SK-N-SH treated with all-trans-retinoic acid at 6 μM for 48 hours (cell line): ENCODE measurements around the gene DHRS7B.

Experiments used
- ARNTL ChIP-seq: fragments of 450-650 bp; formaldehyde crosslinking; IDR thresholded peaks from 2 replicates; pipeline ENCODE4 v1.5.0; 2020; ENCODE audit warnings: low read depth, mild to moderate bottlenecking, moderate library complexity, borderline replicate concordance
- ESRRG ChIP-seq: fragments of 250-450 bp; sonication (Bioruptor Pico); IDR thresholded peaks from 2 replicates; pipeline ENCODE4 v1.6.1; 2021; ENCODE audit warnings: mild to moderate bottlenecking
- ISL1 ChIP-seq: fragments of 250-450 bp; sonication (Bioruptor Pico); IDR thresholded peaks from 2 replicates; pipeline ENCODE4 v2.1.2; 2022; ENCODE audit warnings: mild to moderate bottlenecking, moderate library complexity
- RARB ChIP-seq: fragments of 250-450 bp; sonication (Bioruptor Pico); IDR thresholded peaks from 2 replicates; pipeline ENCODE4 v1.8.0; 2021; ENCODE audit warnings: mild to moderate bottlenecking, moderate library complexity
- TCF4 ChIP-seq: fragments of 250-450 bp; sonication (Bioruptor Pico); IDR thresholded peaks from 2 replicates; pipeline ENCODE4 v1.8.0; 2021; ENCODE audit warnings: mild to moderate bottlenecking, moderate library complexity, borderline replicate concordance
- TOX ChIP-seq: fragments of 250-450 bp; sonication (Bioruptor Pico); IDR thresholded peaks from 2 replicates; pipeline ENCODE4 v1.8.0; 2021; ENCODE audit warnings: mild to moderate bottlenecking, moderate library complexity, borderline replicate concordance
- ZFP3 ChIP-seq: fragments of 250-450 bp; sonication (Bioruptor Pico); IDR thresholded peaks from 2 replicates; pipeline ENCODE4 v1.5.0; 2020; ENCODE audit warnings: mild to moderate bottlenecking, moderate library complexity
- ZNF565 ChIP-seq: fragments of 450-650 bp; formaldehyde crosslinking; conservative IDR thresholded peaks from 2 replicates; pipeline ENCODE4 v1.5.0; 2020; ENCODE audit warnings: low read depth, mild to moderate bottlenecking, moderate library complexity
- ZNF8 ChIP-seq: fragments of 450-650 bp; formaldehyde crosslinking; IDR thresholded peaks from 2 replicates; pipeline ENCODE4 v1.5.0; 2020; ENCODE audit warnings: mild to moderate bottlenecking, moderate library complexity
- TF ChIP-seq, protein P1 (sequence below): fragments of 250-450 bp; sonication (Bioruptor Pico); IDR thresholded peaks from 2 replicates; pipeline ENCODE4 v1.5.1; 2021; ENCODE audit warnings: mild to moderate bottlenecking, moderate library complexity
- TF ChIP-seq, protein P2 (sequence below): fragments of 250-450 bp; sonication (Bioruptor Pico); IDR thresholded peaks from 2 replicates; pipeline ENCODE4 v1.8.0; 2020; ENCODE audit warnings: mild to moderate bottlenecking, moderate library complexity, borderline replicate concordance
- TF ChIP-seq, protein P3 (sequence below): fragments of 250-450 bp; sonication (Bioruptor Pico); IDR thresholded peaks from 2 replicates; pipeline ENCODE4 v1.5.1; 2020; ENCODE audit warnings: low read depth, mild to moderate bottlenecking, moderate library complexity
- TF ChIP-seq, protein P4 (sequence below): fragments of 250-450 bp; sonication (Bioruptor Pico); IDR thresholded peaks from 2 replicates; pipeline ENCODE4 v1.8.0; 2021; ENCODE audit warnings: low read depth, mild to moderate bottlenecking, moderate library complexity, borderline replicate concordance

DNA sequence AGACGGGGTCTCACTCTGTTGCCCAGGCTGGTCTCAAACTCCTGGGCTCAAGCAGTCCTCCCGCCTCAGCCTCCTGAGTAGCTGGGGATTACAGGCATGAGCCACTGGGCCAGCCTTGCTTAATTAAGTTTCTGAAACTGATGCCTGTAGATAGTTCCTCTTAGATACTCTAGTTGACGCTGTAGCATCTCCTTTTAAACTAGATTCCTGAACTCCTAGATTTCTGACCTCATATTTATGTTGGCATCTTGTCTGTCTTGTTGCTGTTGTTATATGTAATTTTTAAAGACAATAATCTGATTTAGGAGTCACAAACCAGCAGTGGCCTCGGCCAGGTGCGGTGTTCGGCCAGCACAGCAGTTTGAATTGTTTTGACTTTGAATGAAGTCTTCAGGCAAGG lies 37.5 kb downstream of the DHRS7B start:
- TF ChIP-seq, protein P1, sequence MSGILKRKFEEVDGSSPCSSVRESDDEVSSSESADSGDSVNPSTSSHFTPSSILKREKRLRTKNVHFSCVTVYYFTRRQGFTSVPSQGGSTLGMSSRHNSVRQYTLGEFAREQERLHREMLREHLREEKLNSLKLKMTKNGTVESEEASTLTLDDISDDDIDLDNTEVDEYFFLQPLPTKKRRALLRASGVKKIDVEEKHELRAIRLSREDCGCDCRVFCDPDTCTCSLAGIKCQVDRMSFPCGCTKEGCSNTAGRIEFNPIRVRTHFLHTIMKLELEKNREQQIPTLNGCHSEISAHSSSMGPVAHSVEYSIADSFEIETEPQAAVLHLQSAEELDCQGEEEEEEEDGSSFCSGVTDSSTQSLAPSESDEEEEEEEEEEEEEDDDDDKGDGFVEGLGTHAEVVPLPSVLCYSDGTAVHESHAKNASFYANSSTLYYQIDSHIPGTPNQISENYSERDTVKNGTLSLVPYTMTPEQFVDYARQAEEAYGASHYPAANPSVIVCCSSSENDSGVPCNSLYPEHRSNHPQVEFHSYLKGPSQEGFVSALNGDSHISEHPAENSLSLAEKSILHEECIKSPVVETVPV: no peak
- TF ChIP-seq ISL1 (CRISPR knock-in tag): no peak
- TF ChIP-seq ESRRG (CRISPR knock-in tag): no peak
- TF ChIP-seq ZNF565 (CRISPR knock-in tag): no peak
- TF ChIP-seq, protein P2, sequence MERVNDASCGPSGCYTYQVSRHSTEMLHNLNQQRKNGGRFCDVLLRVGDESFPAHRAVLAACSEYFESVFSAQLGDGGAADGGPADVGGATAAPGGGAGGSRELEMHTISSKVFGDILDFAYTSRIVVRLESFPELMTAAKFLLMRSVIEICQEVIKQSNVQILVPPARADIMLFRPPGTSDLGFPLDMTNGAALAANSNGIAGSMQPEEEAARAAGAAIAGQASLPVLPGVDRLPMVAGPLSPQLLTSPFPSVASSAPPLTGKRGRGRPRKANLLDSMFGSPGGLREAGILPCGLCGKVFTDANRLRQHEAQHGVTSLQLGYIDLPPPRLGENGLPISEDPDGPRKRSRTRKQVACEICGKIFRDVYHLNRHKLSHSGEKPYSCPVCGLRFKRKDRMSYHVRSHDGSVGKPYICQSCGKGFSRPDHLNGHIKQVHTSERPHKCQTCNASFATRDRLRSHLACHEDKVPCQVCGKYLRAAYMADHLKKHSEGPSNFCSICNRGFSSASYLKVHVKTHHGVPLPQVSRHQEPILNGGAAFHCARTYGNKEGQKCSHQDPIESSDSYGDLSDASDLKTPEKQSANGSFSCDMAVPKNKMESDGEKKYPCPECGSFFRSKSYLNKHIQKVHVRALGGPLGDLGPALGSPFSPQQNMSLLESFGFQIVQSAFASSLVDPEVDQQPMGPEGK (CRISPR knock-in tag): no peak
- no peak for TF ChIP-seq ARNTL
- TF ChIP-seq, protein P3, sequence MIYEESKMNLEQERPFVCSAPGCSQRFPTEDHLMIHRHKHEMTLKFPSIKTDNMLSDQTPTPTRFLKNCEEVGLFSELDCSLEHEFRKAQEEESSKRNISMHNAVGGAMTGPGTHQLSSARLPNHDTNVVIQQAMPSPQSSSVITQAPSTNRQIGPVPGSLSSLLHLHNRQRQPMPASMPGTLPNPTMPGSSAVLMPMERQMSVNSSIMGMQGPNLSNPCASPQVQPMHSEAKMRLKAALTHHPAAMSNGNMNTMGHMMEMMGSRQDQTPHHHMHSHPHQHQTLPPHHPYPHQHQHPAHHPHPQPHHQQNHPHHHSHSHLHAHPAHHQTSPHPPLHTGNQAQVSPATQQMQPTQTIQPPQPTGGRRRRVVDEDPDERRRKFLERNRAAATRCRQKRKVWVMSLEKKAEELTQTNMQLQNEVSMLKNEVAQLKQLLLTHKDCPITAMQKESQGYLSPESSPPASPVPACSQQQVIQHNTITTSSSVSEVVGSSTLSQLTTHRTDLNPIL: no peak
- no peak for TF ChIP-seq TOX (CRISPR knock-in tag)
- no peak for TF ChIP-seq ZFP3 (CRISPR knock-in tag)
- TF ChIP-seq RARB (CRISPR knock-in tag): no peak
- TF ChIP-seq, protein P4, sequence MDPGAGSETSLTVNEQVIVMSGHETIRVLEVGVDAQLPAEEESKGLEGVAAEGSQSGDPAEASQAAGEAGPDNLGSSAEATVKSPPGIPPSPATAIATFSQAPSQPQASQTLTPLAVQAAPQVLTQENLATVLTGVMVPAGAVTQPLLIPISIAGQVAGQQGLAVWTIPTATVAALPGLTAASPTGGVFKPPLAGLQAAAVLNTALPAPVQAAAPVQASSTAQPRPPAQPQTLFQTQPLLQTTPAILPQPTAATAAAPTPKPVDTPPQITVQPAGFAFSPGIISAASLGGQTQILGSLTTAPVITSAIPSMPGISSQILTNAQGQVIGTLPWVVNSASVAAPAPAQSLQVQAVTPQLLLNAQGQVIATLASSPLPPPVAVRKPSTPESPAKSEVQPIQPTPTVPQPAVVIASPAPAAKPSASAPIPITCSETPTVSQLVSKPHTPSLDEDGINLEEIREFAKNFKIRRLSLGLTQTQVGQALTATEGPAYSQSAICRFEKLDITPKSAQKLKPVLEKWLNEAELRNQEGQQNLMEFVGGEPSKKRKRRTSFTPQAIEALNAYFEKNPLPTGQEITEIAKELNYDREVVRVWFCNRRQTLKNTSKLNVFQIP (CRISPR knock-in tag): no peak
- TF ChIP-seq ZNF8 (CRISPR knock-in tag): no peak
- no peak for TF ChIP-seq TCF4 (CRISPR knock-in tag)
